K562 (cell line): Measurements from ENCODE around the gene LDLR. TPM values are rescaled to one million over a fixed set of nuclear protein-coding genes. Genes with fewer than 3 reads are reported as not detected.

Experiments
- CBX8 ChIP-seq: fragments of 200-600 bp; sonication (generic); IDR thresholded peaks from 2 replicates; pipeline ENCODE4 v1.6.1; 2012; ENCODE audit warnings: borderline replicate concordance, mixed run types, low read depth, mild to moderate bottlenecking, moderate library complexity, mixed read lengths, low read length, control low read depth, inconsistent platforms; ENCODE audit not compliant: poor library complexity, severe bottlenecking; ENCODE audit errors: extremely low read depth
- CC2D1A ChIP-seq: fragments of 450-650 bp; IDR thresholded peaks from 2 replicates; pipeline ENCODE4 v1.6.1; 2017; ENCODE audit warnings: mild to moderate bottlenecking
- ERF ChIP-seq: fragments of 450-650 bp; formaldehyde crosslinking; IDR thresholded peaks from 2 replicates; pipeline ENCODE4 v1.4.0; 2020; ENCODE audit warnings: mild to moderate bottlenecking, mixed read lengths
- GABPB2 ChIP-seq: fragments of 250-450 bp; sonication (Bioruptor Pico); conservative IDR thresholded peaks from 2 replicates; pipeline ENCODE4 v1.5.1; 2021; ENCODE audit warnings: mild to moderate bottlenecking
- KAT7 ChIP-seq: sonication (generic); formaldehyde crosslinking; IDR thresholded peaks from 2 replicates; pipeline ENCODE4 v1.8.0; 2022; ENCODE audit warnings: missing genetic modification reagents, mild to moderate bottlenecking, borderline replicate concordance
- KDM5B ChIP-seq: fragments of 200-600 bp; sonication (generic); IDR thresholded peaks from 2 replicates; pipeline ENCODE4 v1.6.1; 2012; ENCODE audit warnings: low read depth, mild to moderate bottlenecking, moderate library complexity, low read length, control low read depth, inconsistent platforms; ENCODE audit not compliant: insufficient replicate concordance
- NCOA6 ChIP-seq: fragments of 450-650 bp; IDR thresholded peaks from 2 replicates; pipeline ENCODE4 v1.6.1; 2017; ENCODE audit warnings: mild to moderate bottlenecking
- ZC3H11A ChIP-seq: IDR thresholded peaks from 2 replicates; pipeline ENCODE4 v1.6.1; 2012; ENCODE audit warnings: low read depth, low read length, improper control_type of control experiment
- ZKSCAN3 ChIP-seq: fragments of 250-450 bp; sonication (Bioruptor Pico); IDR thresholded peaks from 2 replicates; pipeline ENCODE4 v1.4.0; 2020
- ZNF436 ChIP-seq: fragments of 250-450, 450-650 bp; sonication (Bioruptor Pico); formaldehyde crosslinking; IDR thresholded peaks from 2 replicates; pipeline ENCODE4 v1.7.0; 2020; ENCODE audit warnings: mild to moderate bottlenecking
- ZNF551 ChIP-seq: fragments of 250-450 bp; sonication (Bioruptor Pico); IDR thresholded peaks from 2 replicates; pipeline ENCODE4 v1.5.0; 2021; ENCODE audit warnings: mild to moderate bottlenecking, moderate library complexity
- polyA plus RNA-seq, 8 experiments: library from polyadenylated mRNA; depleted of rRNA in 4 of 8; stranded (reverse) in 5 of 8; unstranded in 3 of 8; fragments of >200 nt; fragmentation: Nextera tagmentation in 2 of 8; fragmentation: Illumina TruSeq in 1 of 8; extraction: Ambion mirVana in 2 of 8; extraction: Trizol in 1 of 8; gene quantifications; 2 replicates each; pipeline versions ENCODE4 v1.2.1 to v1.2.3, GENCODE V29; 2011 to 2014; ENCODE audit warnings: inconsistent platforms in 1 of 8, missing spikeins in 1 of 8
- total RNA-seq, 7 experiments: library from RNA; depleted of rRNA in 6 of 7; stranded (reverse); fragments of >200 nt in 6 of 7; fragmentation: Illumina TruSeq in 2 of 7; extraction: Trizol in 2 of 7; gene quantifications; 2 replicates each; pipeline versions ENCODE4 v1.2.1 to v1.2.3, GENCODE V29; 2011 to 2021; ENCODE audit warnings: low replicate concordance in 1 of 7
- TF ChIP-seq, protein P1 (sequence below): sonication (generic); formaldehyde crosslinking; IDR thresholded peaks from 2 replicates; pipeline ENCODE4 v1.8.0; 2023; ENCODE audit warnings: missing genetic modification reagents, mild to moderate bottlenecking, borderline replicate concordance
- TF ChIP-seq, protein P2 (sequence below): fragments of 450-650 bp; IDR thresholded peaks from 2 replicates; pipeline ENCODE4 v1.7.0; 2016; ENCODE audit warnings: borderline replicate concordance
- TF ChIP-seq, protein P3 (sequence below): fragments of 450-650 bp; formaldehyde crosslinking; IDR thresholded peaks from 2 replicates; pipeline ENCODE4 v1.4.0; 2020; ENCODE audit warnings: mild to moderate bottlenecking
- TF ChIP-seq, protein P4 (sequence below): IDR thresholded peaks from 3 replicates; pipeline ENCODE4 v1.6.1; 2011; ENCODE audit warnings: borderline replicate concordance, mild to moderate bottlenecking; ENCODE audit not compliant: insufficient read length, insufficient read depth
- TF ChIP-seq, protein P5 (sequence below), 2 experiments: fragments of 250-450 bp in 1 of 2; fragments of 450-650 bp in 1 of 2; sonication (Bioruptor Pico) in 1 of 2; IDR thresholded peaks; 2 replicates each; pipeline versions ENCODE4 v1.6.1 to v1.8.0; 2016 to 2021; ENCODE audit warnings: mild to moderate bottlenecking in 2 of 2, moderate library complexity in 2 of 2, missing compliant biosample characterization in 1 of 2, missing genetic modification characterization in 1 of 2

Gene LDLR
- total and polyA plus RNA-seq, 9 of the 15 experiments (the other 6 are each of a cell fraction or from before 2014, with no cell fraction given), result 19.9 to 114 (median 56.3) TPM

DNA sequence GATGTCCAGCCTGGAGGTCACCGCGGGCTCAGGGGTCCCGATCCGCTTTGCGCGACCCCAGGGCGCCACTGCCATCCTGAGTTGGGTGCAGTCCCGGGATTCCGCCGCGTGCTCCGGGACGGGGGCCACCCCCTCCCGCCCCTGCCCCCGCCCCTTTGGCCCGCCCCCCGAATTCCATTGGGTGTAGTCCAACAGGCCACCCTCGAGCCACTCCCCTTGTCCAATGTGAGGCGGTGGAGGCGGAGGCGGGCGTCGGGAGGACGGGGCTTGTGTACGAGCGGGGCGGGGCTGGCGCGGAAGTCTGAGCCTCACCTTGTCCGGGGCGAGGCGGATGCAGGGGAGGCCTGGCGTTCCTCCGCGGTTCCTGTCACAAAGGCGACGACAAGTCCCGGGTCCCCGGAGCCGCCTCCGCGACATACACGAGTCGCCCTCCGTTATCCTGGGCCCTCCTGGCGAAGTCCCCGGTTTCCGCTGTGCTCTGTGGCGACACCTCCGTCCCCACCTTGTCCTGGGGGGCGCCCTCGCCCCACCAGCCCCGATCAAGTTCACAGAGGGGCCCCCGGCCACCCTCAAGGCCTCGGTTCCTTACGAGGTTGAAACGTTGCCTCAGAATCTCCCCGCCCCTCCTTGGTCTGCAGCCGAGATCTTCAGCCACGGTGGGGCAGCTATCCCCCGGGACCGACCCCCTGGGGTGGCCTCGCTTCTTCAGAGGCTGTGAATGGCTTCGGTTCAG is 1.2 kb downstream of the LDLR start (continued):
- TF ChIP-seq, protein P1, sequence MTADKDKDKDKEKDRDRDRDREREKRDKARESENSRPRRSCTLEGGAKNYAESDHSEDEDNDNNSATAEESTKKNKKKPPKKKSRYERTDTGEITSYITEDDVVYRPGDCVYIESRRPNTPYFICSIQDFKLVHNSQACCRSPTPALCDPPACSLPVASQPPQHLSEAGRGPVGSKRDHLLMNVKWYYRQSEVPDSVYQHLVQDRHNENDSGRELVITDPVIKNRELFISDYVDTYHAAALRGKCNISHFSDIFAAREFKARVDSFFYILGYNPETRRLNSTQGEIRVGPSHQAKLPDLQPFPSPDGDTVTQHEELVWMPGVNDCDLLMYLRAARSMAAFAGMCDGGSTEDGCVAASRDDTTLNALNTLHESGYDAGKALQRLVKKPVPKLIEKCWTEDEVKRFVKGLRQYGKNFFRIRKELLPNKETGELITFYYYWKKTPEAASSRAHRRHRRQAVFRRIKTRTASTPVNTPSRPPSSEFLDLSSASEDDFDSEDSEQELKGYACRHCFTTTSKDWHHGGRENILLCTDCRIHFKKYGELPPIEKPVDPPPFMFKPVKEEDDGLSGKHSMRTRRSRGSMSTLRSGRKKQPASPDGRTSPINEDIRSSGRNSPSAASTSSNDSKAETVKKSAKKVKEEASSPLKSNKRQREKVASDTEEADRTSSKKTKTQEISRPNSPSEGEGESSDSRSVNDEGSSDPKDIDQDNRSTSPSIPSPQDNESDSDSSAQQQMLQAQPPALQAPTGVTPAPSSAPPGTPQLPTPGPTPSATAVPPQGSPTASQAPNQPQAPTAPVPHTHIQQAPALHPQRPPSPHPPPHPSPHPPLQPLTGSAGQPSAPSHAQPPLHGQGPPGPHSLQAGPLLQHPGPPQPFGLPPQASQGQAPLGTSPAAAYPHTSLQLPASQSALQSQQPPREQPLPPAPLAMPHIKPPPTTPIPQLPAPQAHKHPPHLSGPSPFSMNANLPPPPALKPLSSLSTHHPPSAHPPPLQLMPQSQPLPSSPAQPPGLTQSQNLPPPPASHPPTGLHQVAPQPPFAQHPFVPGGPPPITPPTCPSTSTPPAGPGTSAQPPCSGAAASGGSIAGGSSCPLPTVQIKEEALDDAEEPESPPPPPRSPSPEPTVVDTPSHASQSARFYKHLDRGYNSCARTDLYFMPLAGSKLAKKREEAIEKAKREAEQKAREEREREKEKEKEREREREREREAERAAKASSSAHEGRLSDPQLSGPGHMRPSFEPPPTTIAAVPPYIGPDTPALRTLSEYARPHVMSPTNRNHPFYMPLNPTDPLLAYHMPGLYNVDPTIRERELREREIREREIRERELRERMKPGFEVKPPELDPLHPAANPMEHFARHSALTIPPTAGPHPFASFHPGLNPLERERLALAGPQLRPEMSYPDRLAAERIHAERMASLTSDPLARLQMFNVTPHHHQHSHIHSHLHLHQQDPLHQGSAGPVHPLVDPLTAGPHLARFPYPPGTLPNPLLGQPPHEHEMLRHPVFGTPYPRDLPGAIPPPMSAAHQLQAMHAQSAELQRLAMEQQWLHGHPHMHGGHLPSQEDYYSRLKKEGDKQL, result no peak
- no peak for TF ChIP-seq ZNF551 (CRISPR knock-in tag)
- TF ChIP-seq CC2D1A, result no peak
- TF ChIP-seq ZC3H11A, result no peak
- TF ChIP-seq, protein P2, sequence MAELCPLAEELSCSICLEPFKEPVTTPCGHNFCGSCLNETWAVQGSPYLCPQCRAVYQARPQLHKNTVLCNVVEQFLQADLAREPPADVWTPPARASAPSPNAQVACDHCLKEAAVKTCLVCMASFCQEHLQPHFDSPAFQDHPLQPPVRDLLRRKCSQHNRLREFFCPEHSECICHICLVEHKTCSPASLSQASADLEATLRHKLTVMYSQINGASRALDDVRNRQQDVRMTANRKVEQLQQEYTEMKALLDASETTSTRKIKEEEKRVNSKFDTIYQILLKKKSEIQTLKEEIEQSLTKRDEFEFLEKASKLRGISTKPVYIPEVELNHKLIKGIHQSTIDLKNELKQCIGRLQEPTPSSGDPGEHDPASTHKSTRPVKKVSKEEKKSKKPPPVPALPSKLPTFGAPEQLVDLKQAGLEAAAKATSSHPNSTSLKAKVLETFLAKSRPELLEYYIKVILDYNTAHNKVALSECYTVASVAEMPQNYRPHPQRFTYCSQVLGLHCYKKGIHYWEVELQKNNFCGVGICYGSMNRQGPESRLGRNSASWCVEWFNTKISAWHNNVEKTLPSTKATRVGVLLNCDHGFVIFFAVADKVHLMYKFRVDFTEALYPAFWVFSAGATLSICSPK, result no peak
- no peak for TF ChIP-seq CBX8
- no peak for TF ChIP-seq NCOA6
- 0 out of 2 replicates have a peak, but pooled peaks have one; percentile 15 for TF ChIP-seq ZNF436
- peak; percentile 69; the same call in 1 of the 2 replicates for TF ChIP-seq ERF (CRISPR knock-in tag)
- TF ChIP-seq KDM5B, result peak; percentile 77
- TF ChIP-seq, protein P3, sequence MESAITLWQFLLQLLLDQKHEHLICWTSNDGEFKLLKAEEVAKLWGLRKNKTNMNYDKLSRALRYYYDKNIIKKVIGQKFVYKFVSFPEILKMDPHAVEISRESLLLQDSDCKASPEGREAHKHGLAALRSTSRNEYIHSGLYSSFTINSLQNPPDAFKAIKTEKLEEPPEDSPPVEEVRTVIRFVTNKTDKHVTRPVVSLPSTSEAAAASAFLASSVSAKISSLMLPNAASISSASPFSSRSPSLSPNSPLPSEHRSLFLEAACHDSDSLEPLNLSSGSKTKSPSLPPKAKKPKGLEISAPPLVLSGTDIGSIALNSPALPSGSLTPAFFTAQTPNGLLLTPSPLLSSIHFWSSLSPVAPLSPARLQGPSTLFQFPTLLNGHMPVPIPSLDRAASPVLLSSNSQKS, result no peak
- TF ChIP-seq KAT7 (CRISPR knock-in tag), result no peak
- no peak for TF ChIP-seq GABPB2 (CRISPR knock-in tag)
- TF ChIP-seq, protein P4, sequence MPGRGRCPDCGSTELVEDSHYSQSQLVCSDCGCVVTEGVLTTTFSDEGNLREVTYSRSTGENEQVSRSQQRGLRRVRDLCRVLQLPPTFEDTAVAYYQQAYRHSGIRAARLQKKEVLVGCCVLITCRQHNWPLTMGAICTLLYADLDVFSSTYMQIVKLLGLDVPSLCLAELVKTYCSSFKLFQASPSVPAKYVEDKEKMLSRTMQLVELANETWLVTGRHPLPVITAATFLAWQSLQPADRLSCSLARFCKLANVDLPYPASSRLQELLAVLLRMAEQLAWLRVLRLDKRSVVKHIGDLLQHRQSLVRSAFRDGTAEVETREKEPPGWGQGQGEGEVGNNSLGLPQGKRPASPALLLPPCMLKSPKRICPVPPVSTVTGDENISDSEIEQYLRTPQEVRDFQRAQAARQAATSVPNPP, result no peak
- no peak for TF ChIP-seq ZKSCAN3 (CRISPR knock-in tag)
- TF ChIP-seq, protein P5, sequence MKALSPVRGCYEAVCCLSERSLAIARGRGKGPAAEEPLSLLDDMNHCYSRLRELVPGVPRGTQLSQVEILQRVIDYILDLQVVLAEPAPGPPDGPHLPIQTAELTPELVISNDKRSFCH (CRISPR knock-in tag; IDR thresholded peaks at IDR 0.05), result no peak
- TF ChIP-seq, protein P5 (tag; IDR thresholded peaks at IDR 0.05), result 0 out of 2 replicates have a peak, but pooled peaks have one; percentile 3
